GDM1 (cell line): ENCODE results near the gene CDK8.
"Not testable (repeated sequence)": the region's sequence is repeated elsewhere in the genome, so short reads cannot be mapped to it uniquely, and the experiment has no call there.

ENCODE experiments used
- DNase-seq: peaks from one replicate; lab custom pipeline; 2025; lab: John Stamatoyannopoulos, UW

CDK8 gene

DNA sequence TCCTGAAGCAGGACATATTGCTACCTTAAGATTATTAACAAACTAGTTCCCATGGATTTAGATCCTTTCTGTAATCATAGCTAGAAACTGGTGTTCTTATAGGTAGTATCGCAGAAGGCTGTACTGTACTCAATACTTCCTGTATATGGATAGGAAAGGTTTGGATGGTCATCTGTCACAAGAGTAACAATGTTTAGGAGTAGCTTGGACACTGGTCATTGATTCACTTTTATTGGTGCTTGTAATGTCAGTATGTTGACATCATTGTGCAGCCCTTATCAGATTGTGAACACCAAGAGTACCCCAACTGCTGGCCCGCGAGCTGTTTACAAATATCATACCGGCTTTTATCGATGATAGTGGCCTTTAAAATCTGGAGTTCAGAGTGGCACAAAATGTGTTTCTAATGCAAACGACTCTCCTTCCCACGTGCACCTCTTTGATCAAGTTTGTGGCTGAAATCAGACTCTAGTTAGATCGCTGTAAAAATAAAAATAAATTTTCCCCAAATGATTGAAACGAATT, 605 bp upstream of the CDK8 start:
- no peak for DNase-seq

DNA sequence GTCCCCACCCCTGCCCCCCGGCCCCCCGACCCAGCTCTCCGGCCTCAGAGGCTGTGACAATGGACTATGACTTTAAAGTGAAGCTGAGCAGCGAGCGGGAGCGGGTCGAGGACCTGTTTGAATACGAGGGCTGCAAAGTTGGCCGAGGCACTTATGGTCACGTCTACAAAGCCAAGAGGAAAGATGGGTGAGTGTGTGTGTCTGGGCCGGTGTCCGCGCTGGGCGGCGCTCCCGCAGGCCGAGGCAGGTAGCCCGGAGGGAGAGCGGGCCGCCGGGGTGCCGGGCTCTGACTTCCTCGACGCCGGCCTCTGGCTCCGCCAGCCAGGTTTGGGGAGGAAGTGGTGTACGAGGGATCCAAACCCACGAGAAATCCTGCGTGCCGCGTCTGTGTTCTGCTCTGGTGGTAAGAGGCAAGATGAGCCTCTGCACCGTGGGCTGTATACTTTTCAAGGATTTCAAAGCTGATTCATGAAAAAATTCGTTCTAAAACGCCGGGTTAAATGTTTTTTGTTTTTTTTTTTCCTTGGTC, 718 bp downstream of the CDK8 start:
- DNase-seq: peak; percentile 48

GRCh38 chr13:26255115-26255514, 1.2 kb downstream of the CDK8 start:
- no peak for DNase-seq

DNA sequence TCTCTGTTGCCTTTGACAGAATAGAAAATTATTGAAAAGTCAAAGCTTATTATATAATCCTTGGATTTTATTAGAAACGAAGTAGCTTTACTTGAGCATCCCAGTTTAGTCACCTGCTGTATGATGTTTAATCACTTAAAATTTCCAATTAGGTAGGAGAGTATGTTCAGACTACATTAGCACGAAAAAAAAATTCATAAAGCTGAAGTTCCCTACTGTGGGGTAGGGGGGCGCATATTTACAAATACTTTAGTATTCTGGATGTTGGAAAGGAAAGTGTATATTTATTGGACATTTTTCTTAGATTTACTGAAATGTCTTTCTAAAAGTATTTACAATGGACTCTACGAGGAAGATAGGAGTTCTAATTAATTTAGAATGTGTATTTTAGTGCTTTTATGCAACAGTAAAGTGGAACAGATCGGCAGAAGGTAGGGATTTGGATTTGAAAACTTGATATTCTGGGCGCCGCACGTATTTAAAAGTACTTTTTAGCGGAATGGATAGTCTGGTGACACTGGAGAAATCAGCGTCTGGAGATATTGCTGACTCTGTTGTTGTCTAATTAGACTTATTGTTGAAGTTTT, 1.9 kb downstream of the CDK8 start:
- DNase-seq: no peak

GRCh38 chr13:26257049-26257448, 3.1 kb downstream of the CDK8 start:
- no peak for DNase-seq

- DNase-seq: no peak
Observed at GRCh38 chr13:26259634-26260033, 5.7 kb downstream of the CDK8 start.

DNA sequence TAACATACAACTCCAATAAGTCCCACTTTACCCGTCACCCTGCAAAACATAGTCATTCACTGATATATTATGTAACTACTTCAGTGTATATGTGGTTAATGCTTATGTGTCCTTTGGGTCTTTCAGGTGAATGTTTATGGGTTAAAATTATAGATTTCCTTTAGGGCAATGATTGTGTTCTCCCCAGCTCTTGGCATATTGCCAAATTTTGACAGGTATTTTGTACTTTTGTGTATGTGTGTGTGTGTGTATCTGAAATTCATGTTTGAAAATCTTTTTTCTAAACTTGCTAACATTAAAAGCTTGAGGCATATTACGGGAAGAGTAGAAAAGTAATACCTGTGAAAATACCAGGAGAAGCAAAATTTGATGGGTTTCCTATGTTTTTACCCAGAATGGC, 8.2 kb downstream of the CDK8 start:
- DNase-seq: no peak

GRCh38 chr13:26266311-26266710, 12.4 kb downstream of the CDK8 start:
- DNase-seq: no peak

- DNase-seq: no peak
Observed at GRCh38 chr13:26270707-26271106, 16.8 kb downstream of the CDK8 start.

DNA sequence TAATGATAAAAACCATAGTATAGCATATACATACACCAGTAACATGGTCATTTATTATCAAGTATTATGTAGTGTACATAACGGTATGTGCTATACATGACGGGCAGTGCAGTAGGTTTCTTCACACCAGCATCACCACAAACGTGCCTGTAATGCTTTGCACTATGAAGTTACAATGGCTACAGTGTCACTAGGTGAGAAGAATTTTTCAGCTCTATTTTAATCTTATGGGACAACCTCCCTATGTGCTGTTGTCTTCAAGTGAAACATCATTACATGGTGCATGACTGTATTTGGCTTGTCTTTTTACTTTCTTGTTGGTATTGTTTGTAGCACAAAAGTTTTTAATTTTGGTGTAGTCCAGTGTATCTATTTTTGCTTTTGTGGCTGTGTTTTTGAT, 18.7 kb downstream of the CDK8 start:
- DNase-seq: no peak

- DNase-seq: no peak
Observed at GRCh38 chr13:26280295-26280694, 26.4 kb downstream of the CDK8 start.

DNA sequence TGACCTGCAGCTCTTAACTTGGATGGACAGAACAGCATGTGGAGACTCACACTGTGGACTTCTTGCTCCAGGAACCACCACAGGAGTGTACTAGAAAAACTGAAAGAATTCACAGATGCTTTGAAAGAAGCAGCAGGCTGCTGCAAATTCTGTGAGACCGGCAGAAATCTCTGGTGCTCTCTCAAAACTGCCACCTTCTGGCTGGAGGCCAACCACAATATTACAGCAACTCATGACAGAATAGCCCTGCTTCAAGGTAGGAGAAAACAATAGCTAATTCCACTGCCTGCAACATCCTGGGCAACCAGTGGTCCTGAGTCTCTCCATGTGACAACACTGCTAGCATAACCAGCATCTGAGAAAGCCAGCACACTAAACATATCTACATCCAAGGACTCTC, 26.9 kb downstream of the CDK8 start:
- DNase-seq: no peak

GRCh38 chr13:26285911-26286310, 32.0 kb downstream of the CDK8 start:
- DNase-seq: not testable (repeated sequence)

GRCh38 chr13:26288838-26289237, 34.9 kb downstream of the CDK8 start:
- DNase-seq: not testable (repeated sequence)

DNA sequence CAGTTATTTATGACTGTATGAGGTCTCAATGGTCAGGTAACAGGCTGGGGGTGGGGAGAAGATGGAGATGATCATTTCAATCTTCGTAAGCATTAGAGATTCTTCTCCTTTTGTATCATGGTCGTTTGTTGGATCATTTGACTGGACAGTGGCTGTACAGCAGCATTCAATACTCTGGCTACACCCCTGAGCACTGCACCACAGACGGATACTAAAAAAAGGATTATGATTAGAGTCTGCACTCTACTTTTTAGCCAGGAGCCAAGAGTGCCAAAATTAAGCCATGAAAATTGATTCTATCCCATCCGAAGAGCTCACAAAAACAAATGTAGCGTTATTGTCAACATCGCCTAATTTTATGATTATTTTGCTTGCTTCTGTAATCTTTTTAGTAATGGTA, 41.9 kb downstream of the CDK8 start:
- DNase-seq: no peak

GRCh38 chr13:26299168-26299750, 45.3 kb downstream of the CDK8 start:
- DNase-seq: no peak

GRCh38 chr13:26300140-26300539, 46.2 kb downstream of the CDK8 start:
- DNase-seq: no peak

GRCh38 chr13:26305676-26306075, 51.7 kb downstream of the CDK8 start:
- no peak for DNase-seq

- no peak for DNase-seq
Observed at GRCh38 chr13:26307701-26308100, 53.8 kb downstream of the CDK8 start.

GRCh38 chr13:26308250-26308649, 54.3 kb downstream of the CDK8 start:
- no peak for DNase-seq

GRCh38 chr13:26308836-26309235, 54.9 kb downstream of the CDK8 start:
- no peak for DNase-seq

DNA sequence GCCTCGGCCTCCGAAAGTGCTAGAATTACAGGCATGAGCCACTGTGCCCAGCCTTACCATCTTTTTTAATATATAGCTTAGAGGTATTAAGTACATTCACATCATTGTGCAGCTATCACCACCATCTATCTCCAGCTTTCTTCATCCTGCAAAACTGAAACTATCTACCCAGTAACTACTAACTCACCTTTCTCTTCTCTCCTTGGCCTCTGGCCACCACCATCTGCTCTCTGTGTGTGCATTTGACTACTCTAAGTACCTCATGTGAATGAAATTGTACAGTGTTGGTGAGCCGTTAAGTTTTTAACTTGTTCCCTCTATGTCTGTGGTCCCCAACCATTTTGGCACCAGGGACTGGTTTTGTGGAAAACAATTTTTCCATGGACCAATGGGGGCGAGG, 56.1 kb downstream of the CDK8 start:
- no peak for DNase-seq

GRCh38 chr13:26310470-26310869, 56.5 kb downstream of the CDK8 start:
- DNase-seq: no peak

- DNase-seq: not testable (repeated sequence)
Observed at GRCh38 chr13:26312019-26312418, 58.1 kb downstream of the CDK8 start.
